CD14-positive monocyte (primary cell): ENCODE results near the gene DCDC2. TPM values are rescaled to one million over a fixed set of nuclear protein-coding genes. Genes with fewer than 3 reads are reported as not detected.

Experiments
- DNase-seq, 3 donors: peaks; one replicate each; pipeline ENCODE4 v3.0.0-alpha.2; 2011 to 2022
- H2AFZ ChIP-seq: 2 replicates; pipeline ENCODE4 v1.6.0; 2012; ENCODE audit warnings: mild to moderate bottlenecking, low read depth, low read length, inconsistent platforms; ENCODE audit not compliant: insufficient read depth, poor library complexity, severe bottlenecking
- H3K27ac ChIP-seq, 2 donors: 1 replicate in 1 of 2; 2 replicates in 1 of 2; pipeline ENCODE4 v1.5.1; 2012 to 2013; ENCODE audit warnings: low read length in 2 of 2, control low read depth in 1 of 2, inconsistent platforms in 1 of 2, low read depth in 1 of 2, mild to moderate bottlenecking in 1 of 2
- H3K27me3 ChIP-seq, 2 donors: one replicate each; pipeline versions ENCODE4 v1.6.0 to v1.6.1; 2011 to 2013; ENCODE audit warnings: low read length in 2 of 2; ENCODE audit not compliant: control insufficient read depth in 2 of 2, insufficient read depth in 2 of 2
- H3K36me3 ChIP-seq, 2 donors: replicated peaks in 1 of 2; 1 replicate in 1 of 2; 2 replicates in 1 of 2; pipeline versions ENCODE4 v1.5.1 to v1.6.1; 2012 to 2013; ENCODE audit warnings: low read length in 2 of 2, control low read depth in 1 of 2, inconsistent platforms in 1 of 2, mild to moderate bottlenecking in 1 of 2; ENCODE audit not compliant: insufficient read depth in 2 of 2, control insufficient read depth in 1 of 2
- H3K4me1 ChIP-seq, 2 donors: 1 replicate in 1 of 2; 2 replicates in 1 of 2; pipeline versions ENCODE4 v1.5.1 to v1.6.1; 2012 to 2013; ENCODE audit warnings: low read length in 2 of 2, control low read depth in 1 of 2, inconsistent platforms in 1 of 2, mild to moderate bottlenecking in 1 of 2, moderate library complexity in 1 of 2; ENCODE audit not compliant: insufficient read depth in 2 of 2, control insufficient read depth in 1 of 2
- H3K4me2 ChIP-seq: replicated peaks from 2 replicates; pipeline ENCODE3; 2012; ENCODE audit warnings: low read length, moderate library complexity, mild to moderate bottlenecking; ENCODE audit not compliant: poor library complexity, severe bottlenecking; ENCODE audit errors: extremely low read depth
- H3K4me3 ChIP-seq, 3 experiments: fragments of 200-600 bp in 1 of 3; sonication (generic) in 1 of 3; replicated peaks in 1 of 3; 1 replicate in 2 of 3; 2 replicates in 1 of 3; pipeline ENCODE4 v1.5.1; 2011 to 2013; ENCODE audit warnings: low read length in 3 of 3, mild to moderate bottlenecking in 3 of 3, control low read depth in 2 of 3, low read depth in 2 of 3, inconsistent platforms in 1 of 3, moderate library complexity in 1 of 3
- H3K79me2 ChIP-seq: 2 replicates; pipeline ENCODE4 v1.6.0; 2012; ENCODE audit warnings: mild to moderate bottlenecking, control low read depth, inconsistent platforms, low read length, moderate library complexity; ENCODE audit not compliant: insufficient read depth
- H3K9ac ChIP-seq: 2 replicates; pipeline ENCODE4 v1.6.0; 2017; ENCODE audit warnings: low read length, mild to moderate bottlenecking; ENCODE audit not compliant: insufficient read depth, poor library complexity, severe bottlenecking
- H3K9me3 ChIP-seq, 2 donors: replicated peaks in 1 of 2; 1 replicate in 1 of 2; 2 replicates in 1 of 2; pipeline versions ENCODE4 v1.5.1 to v1.6.1; 2012 to 2013; ENCODE audit warnings: low read length in 2 of 2, control low read depth in 1 of 2; ENCODE audit not compliant: control insufficient read depth in 1 of 2, insufficient read depth in 1 of 2
- H4K20me1 ChIP-seq: 2 replicates; pipeline ENCODE4 v1.6.0; 2012; ENCODE audit warnings: mild to moderate bottlenecking, low read length, control low read depth, moderate library complexity; ENCODE audit not compliant: insufficient read depth
- H3K27ac Mint-ChIP-seq, 7 donors: one replicate each; pipeline ENCODE4 v1.8.0; 2020; ENCODE audit warnings: mild to moderate bottlenecking in 7 of 7, mixed read lengths in 7 of 7, moderate library complexity in 6 of 7, inconsistent platforms in 2 of 7
- H3K27me3 Mint-ChIP-seq, 3 donors: one replicate each; pipeline ENCODE4 v1.8.0; 2021 to 2022; ENCODE audit warnings: low read depth in 3 of 3, mild to moderate bottlenecking in 3 of 3, mixed read lengths in 3 of 3, moderate library complexity in 3 of 3, inconsistent platforms in 1 of 3
- H3K36me3 Mint-ChIP-seq, 2 donors: one replicate each; pipeline ENCODE4 v1.8.0; 2020; ENCODE audit warnings: mixed read lengths in 2 of 2, inconsistent platforms in 1 of 2, mild to moderate bottlenecking in 1 of 2
- H3K4me1 Mint-ChIP-seq: one replicate; pipeline ENCODE4 v1.8.0; 2020; ENCODE audit warnings: mild to moderate bottlenecking, mixed read lengths
- H3K4me3 Mint-ChIP-seq, 2 donors: one replicate each; pipeline ENCODE4 v1.8.0; 2020; ENCODE audit warnings: mild to moderate bottlenecking in 2 of 2, mixed read lengths in 2 of 2, moderate library complexity in 1 of 2
- H3K9me3 Mint-ChIP-seq, 7 donors: one replicate each; pipeline ENCODE4 v1.8.0; 2020 to 2022; ENCODE audit warnings: mixed read lengths in 7 of 7, mild to moderate bottlenecking in 6 of 7, moderate library complexity in 6 of 7, inconsistent platforms in 2 of 7
- WGBS: methylation state at CpG from one replicate; pipeline ENCODE4 v1.1.5; 2013; ENCODE audit warnings: missing lambda C conversion rate; ENCODE audit not compliant: insufficient coverage; 5-methylcytosine and 5-hydroxymethylcytosine counted together
- intact Hi-C, 2 donors: fragments of 100-400 bp; cut with micrococcal nuclease; formaldehyde crosslinking; loops; one replicate each; pipeline versions ENCODE4 v1.15.0 to v1.15.1; 2023
- polyA plus RNA-seq, 3 donors: library from polyadenylated mRNA; depleted of rRNA in 1 of 3; unstranded in 2 of 3; stranded (reverse) in 1 of 3; fragments of 300-500 nt in 2 of 3; fragments of >200 nt in 1 of 3; fragmentation: Illumina TruSeq in 2 of 3; gene quantifications; 1 replicate in 2 of 3; 2 replicates in 1 of 3; pipeline ENCODE4 v1.2.3, GENCODE V29; 2012 to 2021
- TF ChIP-seq, protein P1 (sequence below): fragments of 200-600 bp; IDR thresholded peaks from one replicate; pipeline ENCODE4 v1.8.0; 2022; ENCODE audit warnings: antibody characterized with exemption, mild to moderate bottlenecking

Gene DCDC2
- polyA plus RNA-seq, 3 donors: not detected

DNA sequence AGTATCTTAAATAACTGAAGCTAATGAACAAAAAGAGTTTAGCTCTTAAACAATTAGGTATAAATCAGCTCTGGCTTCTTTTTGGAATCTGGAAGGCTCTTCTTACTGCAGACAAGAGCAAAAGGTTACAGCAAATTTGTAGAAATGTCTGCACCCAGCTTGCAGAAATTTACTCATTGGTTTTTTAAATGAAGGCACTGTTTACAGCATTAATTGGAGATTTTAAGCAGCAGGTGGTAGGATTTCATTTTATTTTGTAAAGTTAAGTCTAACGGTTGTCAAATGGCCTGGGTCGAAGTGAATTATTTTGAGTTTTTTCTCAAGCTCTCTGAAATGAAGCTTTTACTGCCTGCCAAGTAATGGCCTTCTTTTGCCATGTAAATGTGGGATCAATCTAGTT is 129.7 kb downstream of the DCDC2 start:
- peaks cover 22% of the 10 kb centered on the region for H3K4me1 Mint-ChIP-seq
- H3K27me3 ChIP-seq: no peaks in the 10 kb centered on the region
- intact Hi-C loops: no loop called here
- H3K4me2 ChIP-seq: no peak overlapping the region
- H2AFZ ChIP-seq: no peak overlapping the region
- H3K36me3 Mint-ChIP-seq: no peaks in the 10 kb centered on the region
- H3K4me3 Mint-ChIP-seq: no peak overlapping the region
- no peaks in the 10 kb centered on the region for H3K9me3 ChIP-seq
- no peaks in the 10 kb centered on the region for H3K36me3 ChIP-seq
- no peak overlapping the region for H3K27ac ChIP-seq
- no peaks in the 10 kb centered on the region for H4K20me1 ChIP-seq
- no peaks in the 10 kb centered on the region for H3K9me3 Mint-ChIP-seq
- H3K4me3 ChIP-seq: no peak overlapping the region
- no peak for DNase-seq
- no CpG with 5 or more reads among the region's 2 CpGs for WGBS
- H3K27me3 Mint-ChIP-seq: peaks cover 0 to 4% (median 2%) of the 10 kb centered on the region in 3 donors
- H3K9ac ChIP-seq: no peak overlapping the region
- H3K4me1 ChIP-seq: peaks cover 21 to 22% of the 10 kb centered on the region in 2 donors
- TF ChIP-seq, protein P1, sequence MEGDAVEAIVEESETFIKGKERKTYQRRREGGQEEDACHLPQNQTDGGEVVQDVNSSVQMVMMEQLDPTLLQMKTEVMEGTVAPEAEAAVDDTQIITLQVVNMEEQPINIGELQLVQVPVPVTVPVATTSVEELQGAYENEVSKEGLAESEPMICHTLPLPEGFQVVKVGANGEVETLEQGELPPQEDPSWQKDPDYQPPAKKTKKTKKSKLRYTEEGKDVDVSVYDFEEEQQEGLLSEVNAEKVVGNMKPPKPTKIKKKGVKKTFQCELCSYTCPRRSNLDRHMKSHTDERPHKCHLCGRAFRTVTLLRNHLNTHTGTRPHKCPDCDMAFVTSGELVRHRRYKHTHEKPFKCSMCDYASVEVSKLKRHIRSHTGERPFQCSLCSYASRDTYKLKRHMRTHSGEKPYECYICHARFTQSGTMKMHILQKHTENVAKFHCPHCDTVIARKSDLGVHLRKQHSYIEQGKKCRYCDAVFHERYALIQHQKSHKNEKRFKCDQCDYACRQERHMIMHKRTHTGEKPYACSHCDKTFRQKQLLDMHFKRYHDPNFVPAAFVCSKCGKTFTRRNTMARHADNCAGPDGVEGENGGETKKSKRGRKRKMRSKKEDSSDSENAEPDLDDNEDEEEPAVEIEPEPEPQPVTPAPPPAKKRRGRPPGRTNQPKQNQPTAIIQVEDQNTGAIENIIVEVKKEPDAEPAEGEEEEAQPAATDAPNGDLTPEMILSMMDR: no peak
- peak overlapping the region; percentile 11 to 87 (median 42) for H3K27ac Mint-ChIP-seq
- H3K79me2 ChIP-seq: no peaks in the 10 kb centered on the region

DNA sequence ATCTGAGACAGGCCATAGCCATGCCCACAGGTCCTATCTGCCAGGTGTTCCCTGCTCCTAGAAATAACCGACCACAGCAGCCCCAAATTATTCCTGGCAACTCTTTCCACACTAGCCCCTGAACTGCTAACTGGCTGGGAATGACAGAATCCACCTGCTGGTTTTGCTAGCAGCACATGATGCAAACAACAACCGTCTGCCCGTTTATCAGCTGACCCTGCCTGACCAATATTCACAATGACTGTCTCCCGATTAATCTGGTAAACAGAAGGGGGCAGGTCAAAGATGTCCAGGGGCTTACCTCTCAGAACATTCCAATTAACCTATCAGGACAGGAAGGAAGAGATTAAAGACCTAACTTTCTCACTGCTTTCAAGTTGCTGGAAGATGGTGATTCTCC is 130.3 kb downstream of the DCDC2 start:
- Histone ChIP-seq H2AFZ (no peak overlapping the region), H3K27me3 (no peaks in the 10 kb centered on the region), H3K27ac (no peak overlapping the region), H4K20me1 (no peaks in the 10 kb centered on the region), H3K9me3 (no peaks in the 10 kb centered on the region), H3K4me1 (peaks cover 21 to 22% of the 10 kb centered on the region in 2 donors), H3K4me2 (no peak overlapping the region), H3K79me2 (no peaks in the 10 kb centered on the region), H3K36me3 (no peaks in the 10 kb centered on the region), H3K9ac (no peak overlapping the region), H3K4me3 (no peak overlapping the region)
- 90% methylated on average over 3 of the region's 4 CpGs for whole genome bisulfite sequencing
- intact Hi-C loops: no loop called here
- Mint-ChIP-seq H3K36me3 (no peaks in the 10 kb centered on the region), H3K27ac (peak overlapping the region in 3 of 7 donors; percentile 14 to 55 (median 32)), H3K27me3 (peaks cover 0 to 4% (median 2%) of the 10 kb centered on the region in 3 donors), H3K4me3 (no peak overlapping the region), H3K9me3 (no peaks in the 10 kb centered on the region), H3K4me1 (peaks cover 22% of the 10 kb centered on the region)
- TF ChIP-seq, protein P1: no peak
- DNase-seq: no peak
